Measurements from ENCODE around the gene ASIC4. TPM values are rescaled to one million over a fixed set of nuclear protein-coding genes. Genes with fewer than 3 reads are reported as not detected.
A peak's percentile ranks its signal among the peaks of the same experiment; 100 is the strongest.

The ASIC4 gene
- total and polyA plus RNA-seq, 2 of the 13 experiments (the other 11 are each of a cell fraction or from before 2014, with no cell fraction given), result 0.03 TPM; not detected in 1

- TF ChIP-seq ZNF407 (CRISPR knock-in tag; IDR thresholded peaks at IDR 0.05; ENCODE audit: not compliant biosample characterization) (no peak), NFAT5 (CRISPR knock-in tag; IDR thresholded peaks at IDR 0.05) (no peak), ZNF737 (CRISPR knock-in tag; IDR thresholded peaks at IDR 0.05; ENCODE audit: borderline replicate concordance) (no peak), ZNF772 (CRISPR knock-in tag; IDR thresholded peaks at IDR 0.05) (peak; percentile 37; the same call in 1 of the 2 replicates), ARID5B (CRISPR knock-in tag; IDR thresholded peaks at IDR 0.05) (no peak), CBFB (CRISPR knock-in tag; IDR thresholded peaks at IDR 0.05) (no peak)
These were observed 53.6 kb downstream of the ASIC4 start (continued) for GRCh38 chr2:219567791-219568361.

Measured in HepG2 (cell line).